H1 (cell line): ENCODE data around the gene LPAR6. TPM values are rescaled to one million over a fixed set of nuclear protein-coding genes. Genes with fewer than 3 reads are reported as not detected.

Experiments used
- BCL11A ChIP-seq, 2 experiments: IDR thresholded peaks; one replicate each; pipeline ENCODE4 v1.6.1; 2011; ENCODE audit warnings: low read depth in 2 of 2, low read length in 2 of 2, mild to moderate bottlenecking in 2 of 2
- HDAC2 ChIP-seq, 2 experiments: fragments of 300-600 bp in 1 of 2; sonication (generic) in 1 of 2; IDR thresholded peaks; 2 replicates each; pipeline ENCODE4 v1.6.1; 2011 to 2012; ENCODE audit warnings: low read depth in 2 of 2, low read length in 2 of 2, mild to moderate bottlenecking in 2 of 2, moderate library complexity in 2 of 2, borderline replicate concordance in 1 of 2, inconsistent platforms in 1 of 2
- polyA plus RNA-seq, 7 experiments: library from polyadenylated mRNA; depleted of rRNA in 3 of 7; stranded (reverse) in 5 of 7; unstranded in 2 of 7; fragments of >200 nt in 5 of 7; fragments of 200-250 nt in 2 of 7; gene quantifications; 1 replicate in 5 of 7; 2 replicates in 1 of 7; 4 replicates in 1 of 7; pipeline versions ENCODE4 v1.2.1 to v1.2.3, GENCODE V29; 2011 to 2013; ENCODE audit warnings: missing spikeins in 2 of 7, mixed read lengths in 2 of 7
- total RNA-seq: library from RNA; stranded (reverse); fragmentation: NEBNext Ultra II Directional; extraction: Animal tissue kit (Norgen Biotek cat#: 25700); gene quantifications from 2 replicates; pipeline ENCODE4 v1.2.1, GENCODE V29; 2021

Gene LPAR6
- total and polyA plus RNA-seq, 2 of the 8 experiments (the other 6 are each of a cell fraction or from before 2014, with no cell fraction given), result 0.50 to 0.97 TPM

GRCh38 chr13:48431431-48431830 is 18.5 kb upstream of the LPAR6 start (continued):
- TF ChIP-seq HDAC2 (IDR thresholded peaks at IDR 0.05; ENCODE audit: borderline replicate concordance in 1 of 2, low read depth in 2 of 2, low read length in 2 of 2) (no peak), BCL11A (IDR thresholded peaks at IDR 0.05; ENCODE audit: low read depth in 2 of 2, low read length in 2 of 2) (no peak)
